HepG2 (cell line): ENCODE measurements around the gene PLCXD1.

ENCODE experiments used
- CEBPB ChIP-seq: IDR thresholded peaks from 2 replicates; pipeline ENCODE4 v1.6.1; 2011; ENCODE audit warnings: low read depth, low read length, improper control_type of control experiment, borderline replicate concordance
- CTCF ChIP-seq: sonication (generic); formaldehyde crosslinking; IDR thresholded peaks from 2 replicates; pipeline ENCODE4 v1.5.0; 2020; ENCODE audit warnings: mild to moderate bottlenecking, missing genetic modification reagents, moderate library complexity
- DPF2 ChIP-seq: sonication (generic); formaldehyde crosslinking; IDR thresholded peaks from 2 replicates; pipeline ENCODE4 v1.4.0; 2020; ENCODE audit warnings: mild to moderate bottlenecking, low read depth, missing genetic modification reagents, borderline replicate concordance
- FOSL1 ChIP-seq: sonication (generic); formaldehyde crosslinking; IDR thresholded peaks from 2 replicates; pipeline ENCODE4 v1.9.0; 2021; ENCODE audit warnings: missing genetic modification reagents, borderline replicate concordance
- NBN ChIP-seq: fragments of 450-650 bp; conservative IDR thresholded peaks from 2 replicates; pipeline ENCODE4 v1.6.1; 2017
- NR2F2 ChIP-seq: IDR thresholded peaks from 2 replicates; pipeline ENCODE4 v1.6.1; 2012; ENCODE audit warnings: low read depth, inconsistent platforms, borderline replicate concordance
- ZFX ChIP-seq: sonication (generic); formaldehyde crosslinking; IDR thresholded peaks from 2 replicates; pipeline ENCODE4 v1.4.0; 2020; ENCODE audit warnings: mild to moderate bottlenecking, low read depth, missing genetic modification reagents, moderate library complexity
- ZMYM3 ChIP-seq: sonication (generic); formaldehyde crosslinking; IDR thresholded peaks from 2 replicates; pipeline ENCODE4 v1.5.1; 2020; ENCODE audit warnings: mild to moderate bottlenecking, missing genetic modification reagents
- ZNF274 ChIP-seq: sonication (generic); formaldehyde crosslinking; IDR thresholded peaks from 2 replicates; pipeline ENCODE4 v1.5.1; 2020; ENCODE audit warnings: mild to moderate bottlenecking, missing genetic modification reagents
- ZNF670 ChIP-seq: sonication (generic); formaldehyde crosslinking; IDR thresholded peaks from 2 replicates; pipeline ENCODE4 v1.8.0; 2022; ENCODE audit warnings: mild to moderate bottlenecking, missing genetic modification reagents, borderline replicate concordance
- ZNF678 ChIP-seq: sonication (generic); formaldehyde crosslinking; IDR thresholded peaks from 2 replicates; pipeline ENCODE4 v1.4.0; 2020; ENCODE audit warnings: mild to moderate bottlenecking, missing genetic modification reagents
- ZNF839 ChIP-seq: sonication (generic); formaldehyde crosslinking; IDR thresholded peaks from 2 replicates; pipeline ENCODE4 v1.4.0; 2020; ENCODE audit warnings: missing genetic modification reagents, mild to moderate bottlenecking, borderline replicate concordance

- no peak for TF ChIP-seq ZNF670
- TF ChIP-seq NBN: no peak
- TF ChIP-seq ZNF274 (CRISPR knock-in tag): no peak
- no peak for TF ChIP-seq ZNF839 (CRISPR knock-in tag)
- TF ChIP-seq ZNF678 (CRISPR knock-in tag): no peak
- TF ChIP-seq DPF2 (CRISPR knock-in tag): no peak
- TF ChIP-seq CTCF (CRISPR knock-in tag): no peak
- TF ChIP-seq FOSL1 (CRISPR knock-in tag): no peak
- no peak for TF ChIP-seq NR2F2
- TF ChIP-seq CEBPB: no peak
- TF ChIP-seq ZFX (CRISPR knock-in tag): no peak
- no peak for TF ChIP-seq ZMYM3 (CRISPR knock-in tag)
Measured at GRCh38 chrX:302975-303374, 21.8 kb downstream of the PLCXD1 start.
